Muscle of leg (tissue), 16 donors: ENCODE measurements around the gene ERH. TPM values are rescaled to one million over a fixed set of nuclear protein-coding genes. Genes with fewer than 3 reads are reported as not detected.

ENCODE experiments used
- DNase-seq: peaks from one replicate; pipeline ENCODE4 v3.0.0; 2013
- H3K27ac ChIP-seq: one replicate; pipeline ENCODE4 v1.5.1; 2013; ENCODE audit warnings: mild to moderate bottlenecking, low read length, control low read depth
- H3K27me3 ChIP-seq: one replicate; pipeline ENCODE4 v1.6.1; 2013; ENCODE audit warnings: low read length; ENCODE audit not compliant: control insufficient read depth, insufficient read depth
- H3K36me3 ChIP-seq: one replicate; pipeline ENCODE4 v1.6.1; 2013; ENCODE audit warnings: low read length; ENCODE audit not compliant: control insufficient read depth, insufficient read depth
- H3K4me1 ChIP-seq: one replicate; pipeline ENCODE4 v1.6.1; 2013; ENCODE audit warnings: low read length; ENCODE audit not compliant: control insufficient read depth, insufficient read depth
- H3K4me3 ChIP-seq: one replicate; pipeline ENCODE4 v1.5.1; 2013; ENCODE audit warnings: low read length, control low read depth
- H3K9me3 ChIP-seq: replicated peaks from 2 replicates; pipeline ENCODE4 v1.6.1; 2013; ENCODE audit warnings: low read depth, low read length; ENCODE audit not compliant: control insufficient read depth
- whole genome bisulfite sequencing: methylation state at CpG from one replicate; pipeline ENCODE4 v1.1.5; 2013; ENCODE audit warnings: missing lambda C conversion rate; ENCODE audit not compliant: insufficient coverage; 5-methylcytosine and 5-hydroxymethylcytosine counted together
- long read RNA-seq, 11 donors: transcript quantifications; one replicate each; lab custom pipeline, GENCODE V29; 2026
- polyA plus RNA-seq, 8 donors: library from polyadenylated mRNA; unstranded; fragments of 120-200 nt; gene quantifications; one replicate each; pipeline versions ENCODE4 v1.2.1 to v1.2.3, GENCODE V29; 2013; ENCODE audit warnings: inconsistent platforms in 1 of 8, low replicate concordance in 1 of 8; ENCODE audit not compliant: insufficient read length in 8 of 8, insufficient read depth in 1 of 8
- total RNA-seq: library from RNA; stranded (reverse); fragments of 120-200 nt; gene quantifications from one replicate; pipeline ENCODE4 v1.2.4, GENCODE V29; 2013

The ERH gene
- total RNA-seq (83.6 TPM), polyA plus RNA-seq (100 to 1,000 TPM; 138 to 195 (median 159) TPM)
- long read RNA-seq, donor 1, transcript ERH-203 (4 exons, 1,124 nt) = major isoform, 49 of 51 reads
- long read RNA-seq, donor 1, partial matches to known transcripts = 0 of 51 reads
- long read RNA-seq, donor 1, other reads (novel, unspliced or antisense) = 0 of 51 reads
- long read RNA-seq, donor 2, transcript ERH-203 (4 exons, 1,124 nt) = major isoform, 16 of 17 reads
- long read RNA-seq, donor 2, partial matches to known transcripts = 0 of 17 reads
- long read RNA-seq, donor 2, other reads (novel, unspliced or antisense) = 0 of 17 reads
- long read RNA-seq, donor 3, transcript ERH-203 (4 exons, 1,124 nt) = major isoform, 95 of 107 reads
- long read RNA-seq, donor 3, partial matches to known transcripts = 10 of 107 reads
- long read RNA-seq, donor 3, other reads (novel, unspliced or antisense) = 0 of 107 reads
- long read RNA-seq, donor 4, transcript ERH-203 (4 exons, 1,124 nt) = major isoform, 90 of 93 reads
- long read RNA-seq, donor 4, partial matches to known transcripts = 0 of 93 reads
- long read RNA-seq, donor 4, other reads (novel, unspliced or antisense) = 0 of 93 reads
- long read RNA-seq, donor 5, transcript ERH-202 (3 exons, 586 nt) = minor isoform, 5 of 275 reads
- long read RNA-seq, donor 5, transcript ERH-203 (4 exons, 1,124 nt) = major isoform, 256 of 275 reads
- long read RNA-seq, donor 5, partial matches to known transcripts = 8 of 275 reads
- long read RNA-seq, donor 5, other reads (novel, unspliced or antisense) = 5 of 275 reads
- long read RNA-seq, donor 6, transcript ERH-203 (4 exons, 1,124 nt) = major isoform, 225 of 364 reads
- long read RNA-seq, donor 6, transcript ERH-202 (3 exons, 586 nt) = minor isoform, 9 of 364 reads
- long read RNA-seq, donor 6, partial matches to known transcripts = 129 of 364 reads
- long read RNA-seq, donor 6, other reads (novel, unspliced or antisense) = 0 of 364 reads
- long read RNA-seq, donor 7, transcript ERH-203 (4 exons, 1,124 nt) = major isoform, 199 of 217 reads
- long read RNA-seq, donor 7, partial matches to known transcripts = 9 of 217 reads
- long read RNA-seq, donor 7, other reads (novel, unspliced or antisense) = 5 of 217 reads
- long read RNA-seq, donor 8, transcript ERH-203 (4 exons, 1,124 nt) = major isoform, 140 of 147 reads
- long read RNA-seq, donor 8, transcript ERH-202 (3 exons, 586 nt) = minor isoform, 6 of 147 reads
- long read RNA-seq, donor 8, partial matches to known transcripts = 0 of 147 reads
- long read RNA-seq, donor 8, other reads (novel, unspliced or antisense) = 0 of 147 reads
- long read RNA-seq, donor 9, transcript ERH-203 (4 exons, 1,124 nt) = major isoform, 105 of 111 reads
- long read RNA-seq, donor 9, partial matches to known transcripts = 5 of 111 reads
- long read RNA-seq, donor 9, other reads (novel, unspliced or antisense) = 0 of 111 reads
- long read RNA-seq, donor 10, transcript ERH-203 (4 exons, 1,124 nt) = major isoform, 182 of 202 reads
- long read RNA-seq, donor 10, transcript ERH-202 (3 exons, 586 nt) = minor isoform, 8 of 202 reads
- long read RNA-seq, donor 10, partial matches to known transcripts = 11 of 202 reads
- long read RNA-seq, donor 10, other reads (novel, unspliced or antisense) = 0 of 202 reads
- long read RNA-seq, donor 11, transcript ERH-203 (4 exons, 1,124 nt) = major isoform, 135 of 155 reads
- long read RNA-seq, donor 11, partial matches to known transcripts = 12 of 155 reads
- long read RNA-seq, donor 11, other reads (novel, unspliced or antisense) = 7 of 155 reads

GRCh38 chr14:69398053-69398817 lies at the start of gene ERH, which contains the start of gene SLC39A9:
ERH (minus strand) TSS chr14:69398299; CDS start chr14:69398233, 66 bp downstream.
SLC39A9 (plus strand) TSS chr14:69398692; CDS start chr14:69399370, 678 bp downstream.
- Histone ChIP-seq H3K4me3 (peak within 1 kb of the TSS; percentile 91), H3K9me3 (no peaks in the 10 kb centered on the region), H3K36me3 (peaks cover 21% of the 10 kb centered on the region), H3K27me3 (no peaks in the 10 kb centered on the region), H3K4me1 (peaks cover 22% of the 10 kb centered on the region), H3K27ac (peak within 1 kb of the TSS; percentile 97)
- WGBS = 1% methylated on average over 45 of the region's 53 CpGs
- DNase-seq = peak; percentile 99

DNA sequence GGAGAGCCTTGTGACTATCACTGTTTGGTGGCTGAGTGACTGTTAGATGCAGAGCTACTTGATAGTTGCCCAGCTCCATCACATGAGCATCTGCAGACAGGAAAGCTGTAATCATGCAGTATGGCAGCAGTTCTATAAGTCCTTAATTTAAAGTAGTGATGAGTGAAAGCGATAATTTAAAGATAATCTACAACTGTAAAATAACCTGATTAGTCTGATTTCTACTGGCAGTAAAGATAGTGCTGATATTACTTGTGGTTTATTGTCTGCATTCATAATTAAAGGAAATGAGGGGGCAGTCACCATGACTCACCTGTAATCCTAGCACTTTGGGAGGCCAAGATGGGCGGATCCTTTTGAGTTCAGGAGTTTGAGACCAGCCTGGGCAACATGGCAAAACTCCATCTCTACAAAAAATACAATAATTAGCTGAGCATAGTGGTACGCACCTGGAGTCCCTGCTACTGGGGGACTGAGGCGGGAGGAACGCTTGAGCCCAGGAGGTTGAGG lies 45.3 kb upstream of the ERH start:
- no peak overlapping the region for H3K4me3 ChIP-seq
- H3K27me3 ChIP-seq = no peaks in the 10 kb centered on the region
- no peak overlapping the region for H3K27ac ChIP-seq
- no peaks in the 10 kb centered on the region for H3K4me1 ChIP-seq
- peaks cover 5% of the 10 kb centered on the region for H3K36me3 ChIP-seq
- no peak for DNase-seq
- WGBS = no CpG with 5 or more reads among the region's 5 CpGs
- no peaks in the 10 kb centered on the region for H3K9me3 ChIP-seq

GRCh38 chr14:69441948-69442347 lies 43.8 kb upstream of the ERH start:
- Histone ChIP-seq H3K9me3 (no peaks in the 10 kb centered on the region), H3K27me3 (no peaks in the 10 kb centered on the region), H3K27ac (no peak overlapping the region), H3K36me3 (peaks cover 5% of the 10 kb centered on the region), H3K4me3 (no peak overlapping the region), H3K4me1 (no peaks in the 10 kb centered on the region)
- DNase-seq = no peak
- 92% methylated on average over 4 of the region's 5 CpGs for WGBS

GRCh38 chr14:69439521-69440270 lies 41.6 kb upstream of the ERH start:
- 100% methylated on average over 2 of the region's 12 CpGs for WGBS
- DNase-seq = no peak
- no peaks in the 10 kb centered on the region for H3K27me3 ChIP-seq
- H3K9me3 ChIP-seq = no peaks in the 10 kb centered on the region
- H3K4me1 ChIP-seq = no peaks in the 10 kb centered on the region
- H3K4me3 ChIP-seq = no peak overlapping the region
- H3K27ac ChIP-seq = no peak overlapping the region
- H3K36me3 ChIP-seq = peaks cover 5% of the 10 kb centered on the region

- Histone ChIP-seq H3K27me3 (no peaks in the 10 kb centered on the region), H3K4me1 (no peaks in the 10 kb centered on the region), H3K9me3 (peaks cover 2% of the 10 kb centered on the region), H3K27ac (no peak overlapping the region), H3K4me3 (no peak overlapping the region), H3K36me3 (peaks cover 2% of the 10 kb centered on the region)
- no CpG with 5 or more reads among the region's 2 CpGs for WGBS
- DNase-seq = no peak
Measured at GRCh38 chr14:69432364-69432763, 34.3 kb upstream of the ERH start.

DNA sequence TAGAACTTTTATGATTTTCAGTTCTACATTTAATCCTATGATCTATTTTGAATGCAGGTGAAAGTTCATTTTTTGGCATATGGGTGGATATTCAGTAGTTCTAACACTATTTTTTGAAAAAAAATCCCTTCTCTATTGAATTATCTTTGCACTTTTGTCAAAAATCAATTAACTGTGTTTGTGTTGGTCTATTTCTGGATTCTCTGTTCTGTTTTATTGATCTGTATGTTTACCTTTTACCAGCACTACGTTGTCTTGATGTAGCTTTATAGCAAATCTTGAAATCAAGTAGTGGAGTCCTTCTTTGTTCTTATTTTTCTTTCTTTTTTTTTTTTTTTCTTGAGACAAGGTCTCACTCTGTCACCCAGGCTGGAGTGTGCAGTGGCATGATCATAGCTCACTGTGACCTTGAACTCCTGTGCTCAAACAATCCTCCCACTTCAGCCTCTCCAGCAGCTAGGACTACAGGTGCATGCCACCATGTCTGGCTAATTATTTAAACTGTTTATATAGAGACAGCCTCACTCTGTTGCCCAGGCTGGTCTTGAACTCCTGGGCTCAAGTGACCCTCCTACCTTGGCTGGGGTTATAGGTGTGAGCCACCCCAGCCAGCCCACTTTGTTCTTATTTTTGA lies 32.3 kb upstream of the ERH start:
- no peak for DNase-seq
- WGBS = no CpG with 5 or more reads among the region's 1 CpG
- Histone ChIP-seq H3K9me3 (peaks cover 2% of the 10 kb centered on the region), H3K4me3 (no peak overlapping the region), H3K36me3 (peaks cover 14% of the 10 kb centered on the region), H3K4me1 (no peaks in the 10 kb centered on the region), H3K27me3 (no peaks in the 10 kb centered on the region), H3K27ac (no peak overlapping the region)

GRCh38 chr14:69429643-69430042 lies 31.5 kb upstream of the ERH start:
- DNase-seq = no peak
- H3K4me3 ChIP-seq = no peak overlapping the region
- no peaks in the 10 kb centered on the region for H3K27me3 ChIP-seq
- peaks cover 2% of the 10 kb centered on the region for H3K9me3 ChIP-seq
- peaks cover 14% of the 10 kb centered on the region for H3K36me3 ChIP-seq
- no peak overlapping the region for H3K27ac ChIP-seq
- H3K4me1 ChIP-seq = no peaks in the 10 kb centered on the region
